ENCODE measurements around the gene BRD3.

BRD3 gene

GRCh38 chr9:134004881-134005280, 62.9 kb downstream of the BRD3 start:
- Histone ChIP-seq H4K20me1 (no peaks in the 10 kb centered on the region; a peak in 1 of 22 replicates), H3K4me3 (no peak overlapping the region), H3K9ac (no peak overlapping the region), H3K36me3 (no peaks in the 10 kb centered on the region), H3K27me3 (no peaks in the 10 kb centered on the region), H3K4me2 (no peak overlapping the region), H3K9me3 (replicated peaks in 1 of 11) (peaks cover 0 to under 1% (median 0%) of the 10 kb centered on the region in 11 experiments; a peak in 1 of 22 replicates), H3K4me1 (no peaks in the 10 kb centered on the region; a peak in 1 of 20 replicates), H3K27ac (no peak overlapping the region)
- no peak for TF ChIP-seq Cebpa-rat (IDR thresholded peaks at IDR 0.05)

- H3K27ac ChIP-seq, result no peak overlapping the region
Measured at GRCh38 chr9:134004131-134004873, 63.5 kb downstream of the BRD3 start.

GRCh38 chr9:134003237-134003636, 64.6 kb downstream of the BRD3 start:
- no peaks in the 10 kb centered on the region for H3K36me3 ChIP-seq
- H4K20me1 ChIP-seq, result no peaks in the 10 kb centered on the region; a peak in 1 of 22 replicates
- H3K27ac ChIP-seq, result no peak overlapping the region
- TF ChIP-seq Cebpa-rat (IDR thresholded peaks at IDR 0.05), result no peak
- H3K4me1 ChIP-seq, result no peaks in the 10 kb centered on the region; a peak in 1 of 20 replicates
- no peaks in the 10 kb centered on the region for H3K9me3 ChIP-seq (replicated peaks in 1 of 11)
- no peak overlapping the region for H3K9ac ChIP-seq
- H3K4me3 ChIP-seq, result no peak overlapping the region
- no peak overlapping the region for H3K4me2 ChIP-seq
- H3K27me3 ChIP-seq, result no peaks in the 10 kb centered on the region

More at GRCh38 chr9:134004131-134004873, 63.5 kb downstream of the BRD3 start:
- Histone ChIP-seq H3K4me3 (no peak overlapping the region), H3K4me1 (no peaks in the 10 kb centered on the region; a peak in 1 of 20 replicates), H3K9me3 (replicated peaks in 1 of 11) (no peaks in the 10 kb centered on the region), H3K27me3 (no peaks in the 10 kb centered on the region), H4K20me1 (no peaks in the 10 kb centered on the region; a peak in 1 of 22 replicates), H3K36me3 (no peaks in the 10 kb centered on the region), H3K9ac (no peak overlapping the region), H3K4me2 (no peak overlapping the region)
- no peak for TF ChIP-seq Cebpa-rat (IDR thresholded peaks at IDR 0.05)

DNA sequence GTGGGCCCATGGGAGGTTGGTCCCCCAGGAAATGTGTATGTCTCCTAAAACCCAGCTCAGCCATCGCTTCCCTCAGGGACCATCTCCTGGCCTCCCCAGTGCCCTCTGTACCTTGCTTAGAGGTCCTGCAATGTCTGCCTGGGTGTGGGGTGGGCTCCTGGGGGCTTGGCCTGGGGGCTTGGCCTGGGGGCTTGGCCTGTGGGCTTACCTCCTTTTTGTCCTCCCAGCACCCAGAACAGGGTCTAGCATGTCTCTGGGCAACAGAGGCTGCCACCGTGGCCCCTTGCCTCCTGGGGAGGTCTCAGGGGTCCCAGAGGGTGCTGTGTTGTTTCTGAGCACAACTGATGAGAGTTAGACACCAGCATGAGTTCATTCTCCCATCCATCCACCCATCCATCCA, 65.0 kb downstream of the BRD3 start:
- no peak for TF ChIP-seq Cebpa-rat (IDR thresholded peaks at IDR 0.05)
- no peaks in the 10 kb centered on the region for H3K27me3 ChIP-seq
- H3K4me3 ChIP-seq, result no peak overlapping the region

GRCh38 chr9:133999851-134000265, 68.0 kb downstream of the BRD3 start:
- H3K9ac ChIP-seq, result no peak overlapping the region
- no peak overlapping the region for H3K4me3 ChIP-seq
- H3K27ac ChIP-seq, result no peak overlapping the region
- no peak overlapping the region for H3K4me2 ChIP-seq
- peaks cover 0 to 4% (median 0%) of the 10 kb centered on the region in 11 experiments; a peak in 1 of 22 replicates for H4K20me1 ChIP-seq
- peaks cover 0 to 3% (median 0%) of the 10 kb centered on the region in 10 experiments; a peak in 4 of 20 replicates for H3K4me1 ChIP-seq
- no peaks in the 10 kb centered on the region for H3K36me3 ChIP-seq
- H3K9me3 ChIP-seq (replicated peaks in 1 of 11), result no peaks in the 10 kb centered on the region
- H3K27me3 ChIP-seq, result no peaks in the 10 kb centered on the region
- no peak for TF ChIP-seq Cebpa-rat (IDR thresholded peaks at IDR 0.05)

More for the DNA sequence above, 65.0 kb downstream of the BRD3 start:
- no peaks in the 10 kb centered on the region for H3K36me3 ChIP-seq
- H3K4me2 ChIP-seq, result no peak overlapping the region
- no peaks in the 10 kb centered on the region for H3K9me3 ChIP-seq (replicated peaks in 1 of 11)
- H3K4me1 ChIP-seq, result no peaks in the 10 kb centered on the region; a peak in 1 of 20 replicates
- no peak overlapping the region for H3K27ac ChIP-seq
- no peak overlapping the region for H3K9ac ChIP-seq
- no peaks in the 10 kb centered on the region; a peak in 1 of 22 replicates for H4K20me1 ChIP-seq

GRCh38 chr9:133998915-133999595, 68.8 kb downstream of the BRD3 start:
- no peak for TF ChIP-seq Cebpa-rat (IDR thresholded peaks at IDR 0.05)
- Histone ChIP-seq H3K9ac (no peak overlapping the region), H3K36me3 (no peaks in the 10 kb centered on the region), H3K27ac (no peak overlapping the region), H3K4me1 (peaks cover under 1 to 12% (median 7%) of the 10 kb centered on the region in 10 experiments; a peak in 18 of 20 replicates), H3K4me3 (no peak overlapping the region), H3K9me3 (replicated peaks in 1 of 11) (no peaks in the 10 kb centered on the region), H4K20me1 (peaks cover 0 to 12% (median 1%) of the 10 kb centered on the region in 11 experiments; a peak in 10 of 22 replicates), H3K27me3 (no peaks in the 10 kb centered on the region), H3K4me2 (no peak overlapping the region)

GRCh38 chr9:133997584-133997983, 70.2 kb downstream of the BRD3 start:
- peaks cover 11 to 23% (median 19%) of the 10 kb centered on the region in 10 experiments for H3K4me1 ChIP-seq
- peaks cover 0 to 19% (median 7%) of the 10 kb centered on the region in 11 experiments; a peak in 11 of 22 replicates for H4K20me1 ChIP-seq
- no peaks in the 10 kb centered on the region for H3K9me3 ChIP-seq (replicated peaks in 1 of 11)
- no peak overlapping the region for H3K4me2 ChIP-seq
- no peak overlapping the region for H3K4me3 ChIP-seq
- H3K36me3 ChIP-seq, result no peaks in the 10 kb centered on the region
- H3K9ac ChIP-seq, result no peak overlapping the region
- no peak for TF ChIP-seq Cebpa-rat (IDR thresholded peaks at IDR 0.05)
- H3K27me3 ChIP-seq, result no peaks in the 10 kb centered on the region
- H3K27ac ChIP-seq, result no peak overlapping the region

- peaks cover 11 to 23% (median 19%) of the 10 kb centered on the region in 10 experiments for H3K4me1 ChIP-seq
- peaks cover 0 to 24% (median 11%) of the 10 kb centered on the region in 11 experiments; a peak in 17 of 22 replicates for H4K20me1 ChIP-seq
- no peaks in the 10 kb centered on the region for H3K9me3 ChIP-seq (replicated peaks in 1 of 11)
- no peak overlapping the region for H3K9ac ChIP-seq
- H3K4me2 ChIP-seq, result no peak overlapping the region
- H3K4me3 ChIP-seq, result no peak overlapping the region
- TF ChIP-seq Cebpa-rat (IDR thresholded peaks at IDR 0.05), result no peak
- H3K27me3 ChIP-seq, result no peaks in the 10 kb centered on the region; a peak in 1 of 22 replicates
- H3K36me3 ChIP-seq, result no peaks in the 10 kb centered on the region
- no peak overlapping the region for H3K27ac ChIP-seq
Measured at GRCh38 chr9:133996531-133997520, 71.0 kb downstream of the BRD3 start.

Data from BLaER1 treated with 17β-estradiol and CSF1 and Interleukin-3, amounts not matched to agents 10 nM and 100 nM (cell line).